ENCODE data around the gene PVALEF.

Gene PVALEF

GRCh38 chr17:81165246-81166032, at the start of gene PVALEF:
Gene PVALEF (plus strand): TSS chr17:81165507. CDS start chr17:81181227, 15,720 bp downstream.
- DNase-seq: no peak

- DNase-seq: no peak
Observed at GRCh38 chr17:81115749-81116464, 49.4 kb upstream of the PVALEF start.

GRCh38 chr17:81116704-81117103, 48.6 kb upstream of the PVALEF start:
- no peak for DNase-seq

GRCh38 chr17:81117672-81118198, 47.6 kb upstream of the PVALEF start:
- DNase-seq: no peak

GRCh38 chr17:81118308-81119221, 46.7 kb upstream of the PVALEF start:
- DNase-seq: no peak

GRCh38 chr17:81119223-81120148, 45.8 kb upstream of the PVALEF start:
- no peak for DNase-seq

- no peak for DNase-seq
Observed at GRCh38 chr17:81120149-81120484, 45.2 kb upstream of the PVALEF start.

GRCh38 chr17:81120695-81121621, 44.3 kb upstream of the PVALEF start:
- DNase-seq: no peak

- no peak for DNase-seq
Observed at GRCh38 chr17:81121841-81122733, 43.2 kb upstream of the PVALEF start.

- no peak for DNase-seq
Observed at GRCh38 chr17:81123052-81124048, 42.0 kb upstream of the PVALEF start.

- DNase-seq: no peak
Observed at GRCh38 chr17:81124377-81124776, 40.9 kb upstream of the PVALEF start.

GRCh38 chr17:81125573-81126081, 39.7 kb upstream of the PVALEF start:
- no peak for DNase-seq

GRCh38 chr17:81126281-81127132, 38.8 kb upstream of the PVALEF start:
- DNase-seq: no peak

- DNase-seq: no peak
Observed at GRCh38 chr17:81127133-81127455, 38.2 kb upstream of the PVALEF start.

- no peak for DNase-seq
Observed at GRCh38 chr17:81127526-81128177, 37.7 kb upstream of the PVALEF start.

- no peak for DNase-seq
Observed at GRCh38 chr17:81128338-81128737, 37.0 kb upstream of the PVALEF start.

- DNase-seq: no peak
Observed at GRCh38 chr17:81128774-81129173, 36.5 kb upstream of the PVALEF start.

Data from GF-D8 (cell line).